ENCODE results near the gene PKDREJ. TPM values are rescaled to one million over a fixed set of nuclear protein-coding genes. Genes with fewer than 3 reads are reported as not detected.
A peak's percentile ranks its signal among the peaks of the same experiment; 100 is the strongest.

Gene PKDREJ
- total and polyA plus RNA-seq, 8 donors, result 0.04 to 0.06 (median 0.05) TPM; not detected in 5

DNA sequence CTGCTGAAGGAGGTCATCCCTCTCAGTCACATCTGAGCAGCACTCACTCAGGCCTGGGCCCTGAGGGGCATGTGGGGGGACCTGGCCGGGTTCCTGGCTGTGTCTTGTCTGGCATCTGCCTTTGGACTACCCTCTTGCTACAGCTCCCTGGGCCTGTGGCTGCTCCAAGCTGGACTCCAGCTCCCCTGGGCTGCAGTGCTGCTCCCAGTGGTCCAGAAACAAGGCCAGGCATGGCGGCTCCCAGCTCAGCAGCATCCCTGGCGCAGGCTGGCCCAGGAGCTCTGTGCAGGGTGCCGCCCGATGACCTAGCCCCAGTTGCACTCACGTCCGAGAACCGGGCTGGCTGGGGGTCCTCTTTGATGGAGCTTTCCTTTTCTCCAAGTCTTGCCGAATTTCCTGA, 18.4 kb downstream of the PKDREJ start:
- intact Hi-C loops (cut with DNase I), result loop anchor here in 1 of 3 donors (10.0 kb wide), 2 partner anchors 60 to 100 kb away; no protein-coding TSS in a partner anchor
- 94% methylated on average over 9 of the region's 9 CpGs for WGBS, 2 donors

GRCh38 chr22:46242076-46242475, 21.1 kb downstream of the PKDREJ start:
- H3K9me3 ChIP-seq, result no peaks in the 10 kb centered on the region
- H3K4me1 ChIP-seq, result peaks cover 0 to 8% (median 0%) of the 10 kb centered on the region in 3 donors
- FAIRE-seq (no peak), ATAC-seq (no peak), DNase-seq (no peak)
- no peak overlapping the region for H3K27ac ChIP-seq
- TF ChIP-seq, protein P1, sequence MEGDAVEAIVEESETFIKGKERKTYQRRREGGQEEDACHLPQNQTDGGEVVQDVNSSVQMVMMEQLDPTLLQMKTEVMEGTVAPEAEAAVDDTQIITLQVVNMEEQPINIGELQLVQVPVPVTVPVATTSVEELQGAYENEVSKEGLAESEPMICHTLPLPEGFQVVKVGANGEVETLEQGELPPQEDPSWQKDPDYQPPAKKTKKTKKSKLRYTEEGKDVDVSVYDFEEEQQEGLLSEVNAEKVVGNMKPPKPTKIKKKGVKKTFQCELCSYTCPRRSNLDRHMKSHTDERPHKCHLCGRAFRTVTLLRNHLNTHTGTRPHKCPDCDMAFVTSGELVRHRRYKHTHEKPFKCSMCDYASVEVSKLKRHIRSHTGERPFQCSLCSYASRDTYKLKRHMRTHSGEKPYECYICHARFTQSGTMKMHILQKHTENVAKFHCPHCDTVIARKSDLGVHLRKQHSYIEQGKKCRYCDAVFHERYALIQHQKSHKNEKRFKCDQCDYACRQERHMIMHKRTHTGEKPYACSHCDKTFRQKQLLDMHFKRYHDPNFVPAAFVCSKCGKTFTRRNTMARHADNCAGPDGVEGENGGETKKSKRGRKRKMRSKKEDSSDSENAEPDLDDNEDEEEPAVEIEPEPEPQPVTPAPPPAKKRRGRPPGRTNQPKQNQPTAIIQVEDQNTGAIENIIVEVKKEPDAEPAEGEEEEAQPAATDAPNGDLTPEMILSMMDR (IDR thresholded peaks at IDR 0.05), result no peak
- no peak overlapping the region for H3K4me3 ChIP-seq
- H3K36me3 ChIP-seq, result no peaks in the 10 kb centered on the region
- whole genome bisulfite sequencing, 2 donors, result 81 to 89% methylated on average over 10 of the region's 10 CpGs
- no peaks in the 10 kb centered on the region for H3K27me3 ChIP-seq
- intact Hi-C loops (cut with DNase I), result loop anchor here in 1 of 3 donors (10.0 kb wide), 2 partner anchors 63 to 97 kb away; no protein-coding TSS in a partner anchor

More for the DNA sequence above, 18.4 kb downstream of the PKDREJ start:
- no peaks in the 10 kb centered on the region for H3K36me3 ChIP-seq
- H3K4me1 ChIP-seq, result peaks cover 0 to 13% (median 0%) of the 10 kb centered on the region in 3 donors
- H3K27me3 ChIP-seq, result no peaks in the 10 kb centered on the region
- FAIRE-seq (no peak), DNase-seq (no peak), ATAC-seq (no peak)
- H3K27ac ChIP-seq, result no peak overlapping the region
- no peaks in the 10 kb centered on the region for H3K9me3 ChIP-seq
- no peak overlapping the region for H3K4me3 ChIP-seq
- TF ChIP-seq, protein P1 (IDR thresholded peaks at IDR 0.05), result no peak

GRCh38 chr22:46241396-46242007, 21.6 kb downstream of the PKDREJ start:
- FAIRE-seq, result no peak
- no peak overlapping the region for H3K4me3 ChIP-seq
- intact Hi-C loops (cut with DNase I), result loop anchor here in 1 of 3 donors (10.0 kb wide), 2 partner anchors 63 to 97 kb away; no protein-coding TSS in a partner anchor

DNA sequence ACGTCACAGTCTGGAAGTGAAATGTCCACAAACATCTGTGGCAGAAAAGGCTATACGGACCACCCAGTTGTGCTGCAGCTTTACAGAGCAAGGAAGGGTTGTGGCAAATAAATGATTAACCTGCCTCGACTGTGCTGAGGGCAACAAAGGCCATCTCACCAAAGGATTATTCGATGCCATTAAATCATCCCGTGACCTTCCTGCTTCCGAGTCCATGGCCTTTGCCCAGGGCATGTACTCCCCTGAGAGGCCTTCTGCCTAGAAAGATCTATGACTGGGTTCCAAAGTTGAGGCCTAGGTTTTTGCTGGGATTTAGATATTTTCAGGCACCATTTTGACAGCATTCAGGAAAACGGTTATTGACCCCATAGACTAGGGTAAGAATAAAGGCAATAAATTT, 22.2 kb downstream of the PKDREJ start:
- H3K27ac ChIP-seq, result peak overlapping the region in 2 of 4 donors; percentile 31 to 53
- no peak overlapping the region for H3K4me3 ChIP-seq
- DNase-seq (no peak), ATAC-seq (peak in 1 of 4 donors; percentile 8), FAIRE-seq (no peak)
- no peaks in the 10 kb centered on the region for H3K36me3 ChIP-seq
- no peaks in the 10 kb centered on the region for H3K9me3 ChIP-seq
- WGBS, 2 donors, result 51 to 69% methylated on average over 7 of the region's 7 CpGs
- no peaks in the 10 kb centered on the region for H3K27me3 ChIP-seq
- intact Hi-C loops (cut with DNase I), result loop anchor here in 1 of 3 donors (10.0 kb wide), 2 partner anchors 64 to 96 kb away; no protein-coding TSS in a partner anchor
- peaks cover 0 to 8% (median 0%) of the 10 kb centered on the region in 3 donors for H3K4me1 ChIP-seq
- TF ChIP-seq, protein P1 (IDR thresholded peaks at IDR 0.05), result no peak

More at GRCh38 chr22:46241396-46242007, 21.6 kb downstream of the PKDREJ start:
- peaks cover 0 to 8% (median 0%) of the 10 kb centered on the region in 3 donors for H3K4me1 ChIP-seq
- no peaks in the 10 kb centered on the region for H3K9me3 ChIP-seq
- peak in 1 of 6 donors; percentile 56 for DNase-seq
- peak overlapping the region in 2 of 4 donors; percentile 31 to 53 for H3K27ac ChIP-seq
- H3K36me3 ChIP-seq, result no peaks in the 10 kb centered on the region
- WGBS, 2 donors, result 26 to 33% methylated on average over 5 of the region's 5 CpGs
- ATAC-seq, result peak; percentile 64 to 90 (median 69)
- TF ChIP-seq, protein P1 (IDR thresholded peaks at IDR 0.05), result no peak
- no peaks in the 10 kb centered on the region for H3K27me3 ChIP-seq

DNA sequence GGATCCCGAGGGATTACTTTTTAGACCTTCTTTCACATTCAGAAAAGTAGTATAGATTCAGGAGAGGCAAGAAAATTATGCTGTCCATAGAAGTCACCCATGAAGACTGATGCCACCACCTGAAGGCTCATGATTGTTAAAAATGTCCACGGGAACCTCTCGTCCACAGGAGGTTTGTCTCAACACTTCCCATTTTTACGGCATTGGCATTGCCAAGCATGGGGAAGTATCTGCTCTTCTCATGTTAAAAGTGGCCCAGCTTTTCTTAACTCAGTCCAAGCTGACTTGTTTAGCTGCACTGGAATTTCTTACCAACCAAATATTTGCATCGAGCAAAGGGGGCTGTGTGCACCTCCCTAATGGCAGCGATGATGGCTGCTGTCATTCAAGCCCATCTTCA, 22.6 kb downstream of the PKDREJ start:
- ATAC-seq, result peak in 1 of 4 donors; percentile 6
- WGBS, 2 donors, result 81 to 83% methylated on average over 6 of the region's 6 CpGs

More for the DNA sequence above, 22.6 kb downstream of the PKDREJ start:
- TF ChIP-seq, protein P1 (IDR thresholded peaks at IDR 0.05), result no peak
- no peak for FAIRE-seq
- DNase-seq, result no peak
- Histone ChIP-seq H3K4me1 (peaks cover 0 to 8% (median 0%) of the 10 kb centered on the region in 3 donors), H3K4me3 (no peak overlapping the region), H3K36me3 (no peaks in the 10 kb centered on the region), H3K27me3 (no peaks in the 10 kb centered on the region), H3K27ac (peak overlapping the region in 1 of 4 donors; percentile 53), H3K9me3 (no peaks in the 10 kb centered on the region)
- intact Hi-C loops (cut with DNase I), result loop anchor here in 1 of 3 donors (10.0 kb wide), 2 partner anchors 64 to 96 kb away; no protein-coding TSS in a partner anchor

Measured in pancreas (tissue), 10 donors.